Duodenal mucosa (tissue), 2 donors: ENCODE data around the gene GPR173.

Experiments used
- H3K27ac ChIP-seq: one replicate; pipeline ENCODE4 v1.7.0; 2013; ENCODE audit warnings: low read depth, low read length
- H3K27me3 ChIP-seq, 2 donors: one replicate each; pipeline ENCODE4 v1.7.0; 2013; ENCODE audit warnings: low read length in 2 of 2, control low read depth in 1 of 2; ENCODE audit not compliant: insufficient read depth in 2 of 2, control insufficient read depth in 1 of 2
- H3K36me3 ChIP-seq, 2 donors: one replicate each; pipeline ENCODE4 v1.7.0; 2013; ENCODE audit warnings: low read length in 2 of 2, control low read depth in 1 of 2; ENCODE audit not compliant: insufficient read depth in 2 of 2, control insufficient read depth in 1 of 2
- H3K4me1 ChIP-seq, 2 donors: one replicate each; pipeline ENCODE4 v1.7.0; 2013; ENCODE audit warnings: low read length in 2 of 2, control low read depth in 1 of 2; ENCODE audit not compliant: insufficient read depth in 2 of 2, control insufficient read depth in 1 of 2
- H3K4me3 ChIP-seq, 2 donors: one replicate each; pipeline ENCODE4 v1.7.0; 2013; ENCODE audit warnings: low read length in 2 of 2, low read depth in 1 of 2
- H3K9ac ChIP-seq, 2 donors: one replicate each; pipeline ENCODE4 v1.7.0; 2013; ENCODE audit warnings: low read length in 2 of 2, low read depth in 1 of 2
- H3K9me3 ChIP-seq, 2 donors: one replicate each; pipeline ENCODE4 v1.7.0; 2013; ENCODE audit warnings: low read length in 2 of 2, control low read depth in 1 of 2; ENCODE audit not compliant: control insufficient read depth in 1 of 2

The GPR173 gene

DNA sequence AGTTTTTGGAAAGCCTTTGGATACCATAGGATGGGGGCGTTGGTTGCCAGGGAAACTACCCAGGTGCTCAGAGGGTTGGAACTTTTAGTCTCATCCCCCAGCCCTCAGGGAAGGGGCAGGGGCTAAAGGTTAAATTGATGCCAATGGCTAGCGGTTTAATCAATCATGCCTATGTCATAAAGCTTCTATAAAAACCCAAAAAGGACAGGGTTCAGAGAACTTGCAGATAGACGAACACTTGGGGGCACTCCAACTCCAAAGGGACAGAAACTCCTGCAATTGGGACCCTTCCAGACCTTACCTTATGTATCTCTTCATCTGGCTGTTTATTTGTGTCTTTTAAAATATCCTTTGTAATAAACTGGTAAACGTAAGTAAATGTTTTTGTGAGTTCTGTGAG, 30.0 kb upstream of the GPR173 start:
- H3K4me3 ChIP-seq = no peak overlapping the region
- H3K36me3 ChIP-seq = no peaks in the 10 kb centered on the region
- no peaks in the 10 kb centered on the region for H3K27me3 ChIP-seq
- no peaks in the 10 kb centered on the region for H3K9me3 ChIP-seq
- no peak overlapping the region for H3K27ac ChIP-seq
- no peak overlapping the region for H3K9ac ChIP-seq
- H3K4me1 ChIP-seq = no peaks in the 10 kb centered on the region

DNA sequence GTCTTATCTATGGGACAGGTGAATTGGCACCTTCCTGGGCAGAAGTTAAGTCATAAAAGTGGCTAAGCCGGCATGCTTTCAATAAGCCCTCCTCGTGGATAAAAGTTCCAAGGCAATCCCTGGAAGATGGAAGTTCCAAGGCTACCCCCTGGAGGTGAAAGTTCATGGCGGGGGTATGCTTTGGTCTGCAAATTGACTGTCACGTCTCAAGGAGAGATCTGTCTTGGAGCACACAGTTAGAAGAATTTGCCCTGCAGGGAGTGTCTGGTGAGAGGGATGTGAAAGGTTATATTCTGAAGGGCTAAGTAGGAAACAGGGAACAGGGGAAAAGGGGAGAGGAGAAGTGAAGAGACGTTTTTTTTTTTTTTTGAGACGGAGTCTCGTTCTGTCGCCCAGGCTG, 26.2 kb upstream of the GPR173 start:
- no peak overlapping the region for H3K4me3 ChIP-seq
- no peak overlapping the region for H3K27ac ChIP-seq
- no peak overlapping the region for H3K9ac ChIP-seq
- no peaks in the 10 kb centered on the region for H3K27me3 ChIP-seq
- no peaks in the 10 kb centered on the region for H3K4me1 ChIP-seq
- H3K36me3 ChIP-seq = no peaks in the 10 kb centered on the region
- no peaks in the 10 kb centered on the region for H3K9me3 ChIP-seq

DNA sequence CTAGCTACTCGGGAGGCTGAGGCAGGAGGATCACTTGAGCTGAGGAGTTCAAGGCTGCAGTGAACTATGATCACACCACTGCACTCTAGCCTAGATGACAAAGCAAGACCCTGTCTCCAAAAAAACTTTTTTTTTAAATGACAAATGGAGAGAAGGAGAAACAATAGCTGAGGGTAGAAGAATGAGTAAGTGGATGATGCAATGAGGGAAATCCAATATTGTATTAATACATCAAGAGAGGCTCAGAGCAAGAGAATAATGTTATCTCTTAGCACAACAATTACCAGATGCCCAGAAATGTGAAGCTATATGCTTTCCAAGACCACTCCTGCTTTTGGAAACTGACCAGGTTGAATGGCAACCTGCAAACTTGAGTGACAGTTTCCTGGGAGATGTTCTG, 19.9 kb upstream of the GPR173 start:
- Histone ChIP-seq H3K9ac (no peak overlapping the region), H3K27ac (no peak overlapping the region), H3K9me3 (no peaks in the 10 kb centered on the region), H3K4me3 (no peak overlapping the region), H3K4me1 (no peaks in the 10 kb centered on the region), H3K36me3 (no peaks in the 10 kb centered on the region), H3K27me3 (no peaks in the 10 kb centered on the region)

DNA sequence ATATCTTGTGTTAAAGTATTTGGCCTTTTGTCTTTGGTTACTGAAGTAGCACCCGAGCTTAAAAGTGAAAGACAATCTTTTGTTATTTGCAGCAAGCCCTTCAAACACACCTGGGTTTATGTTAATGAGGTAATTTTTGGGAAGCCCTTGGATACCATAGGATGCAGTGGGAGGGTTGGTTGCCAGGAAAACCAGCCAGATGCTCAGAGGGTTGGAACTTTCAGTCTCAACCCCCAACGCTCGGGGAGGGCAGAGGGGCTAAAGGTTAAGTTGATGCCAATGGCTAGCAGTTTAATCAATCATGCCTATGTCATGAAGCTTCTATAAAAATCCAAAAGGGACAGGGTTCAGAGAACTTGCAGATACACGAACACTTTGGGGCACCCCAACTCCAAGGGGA, 17.2 kb upstream of the GPR173 start:
- no peaks in the 10 kb centered on the region for H3K9me3 ChIP-seq
- no peak overlapping the region for H3K9ac ChIP-seq
- no peaks in the 10 kb centered on the region for H3K4me1 ChIP-seq
- H3K27me3 ChIP-seq = no peaks in the 10 kb centered on the region
- no peak overlapping the region for H3K4me3 ChIP-seq
- H3K27ac ChIP-seq = no peak overlapping the region
- no peaks in the 10 kb centered on the region for H3K36me3 ChIP-seq

DNA sequence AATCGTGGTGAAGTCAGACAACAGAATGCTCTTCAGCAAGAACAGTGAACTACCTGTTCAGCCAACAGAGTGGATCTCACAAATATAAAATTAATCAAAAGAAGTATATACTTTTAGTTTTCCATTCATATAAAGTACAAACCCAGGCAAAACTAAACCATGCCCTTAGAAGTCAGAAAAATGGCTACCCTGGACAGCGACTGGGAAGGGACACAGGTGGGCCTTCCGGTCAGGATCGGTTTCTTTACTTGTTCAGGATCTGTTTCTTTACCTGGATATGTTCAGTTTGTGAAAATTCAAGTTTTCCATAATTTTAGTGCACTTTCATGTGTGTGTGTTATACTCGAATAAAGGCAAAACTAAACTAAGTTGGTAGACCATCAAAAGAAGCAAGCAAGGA, 12.4 kb upstream of the GPR173 start:
- no peaks in the 10 kb centered on the region for H3K9me3 ChIP-seq
- H3K36me3 ChIP-seq = no peaks in the 10 kb centered on the region
- H3K4me3 ChIP-seq = no peak overlapping the region
- no peak overlapping the region for H3K27ac ChIP-seq
- no peaks in the 10 kb centered on the region for H3K4me1 ChIP-seq
- H3K27me3 ChIP-seq = no peaks in the 10 kb centered on the region
- no peak overlapping the region for H3K9ac ChIP-seq

DNA sequence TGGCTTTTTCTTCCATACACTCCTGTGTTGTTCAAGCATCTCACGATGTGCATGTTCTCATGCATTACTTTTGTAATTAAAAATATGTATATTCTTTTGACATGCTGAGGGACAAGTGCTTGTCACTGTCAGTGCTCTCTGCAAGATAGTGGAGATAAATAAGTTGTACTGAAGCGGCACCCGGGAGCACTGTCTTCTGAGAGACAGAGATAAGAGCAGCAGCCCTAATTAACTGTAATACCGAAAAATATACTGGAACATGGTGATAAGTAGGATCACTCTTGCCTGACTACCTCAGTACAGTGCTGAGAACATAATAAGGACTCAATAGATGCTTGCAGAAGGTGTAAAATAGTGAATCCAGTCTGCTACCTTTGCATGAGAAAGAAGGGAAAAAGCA, 9.4 kb upstream of the GPR173 start:
- no peak overlapping the region for H3K27ac ChIP-seq
- no peak overlapping the region for H3K9ac ChIP-seq
- no peaks in the 10 kb centered on the region for H3K9me3 ChIP-seq
- H3K27me3 ChIP-seq = no peaks in the 10 kb centered on the region
- no peaks in the 10 kb centered on the region for H3K4me1 ChIP-seq
- H3K4me3 ChIP-seq = no peak overlapping the region
- no peaks in the 10 kb centered on the region for H3K36me3 ChIP-seq

DNA sequence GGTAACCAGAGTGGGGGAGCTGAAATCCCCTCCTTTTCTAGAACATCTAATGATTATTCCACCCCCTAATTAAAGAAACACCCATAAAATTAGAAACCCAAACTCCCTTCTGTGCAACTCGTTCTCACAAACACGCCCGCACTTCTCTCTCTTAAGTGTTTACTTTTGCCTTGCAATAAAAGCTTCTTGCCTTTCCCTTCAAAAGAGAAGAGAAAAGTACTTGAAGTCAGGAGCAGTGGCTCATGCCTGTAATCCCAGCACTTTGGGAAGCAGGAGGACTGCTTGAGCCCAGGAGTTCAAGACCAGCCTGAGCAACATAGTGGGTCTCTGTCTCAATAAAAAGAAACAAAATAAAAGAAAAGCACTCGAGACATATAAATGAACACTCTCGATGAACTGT, 3.6 kb upstream of the GPR173 start:
- Histone ChIP-seq H3K27ac (no peak overlapping the region), H3K9me3 (no peaks in the 10 kb centered on the region), H3K9ac (no peak overlapping the region), H3K27me3 (no peaks in the 10 kb centered on the region), H3K4me1 (no peaks in the 10 kb centered on the region), H3K36me3 (no peaks in the 10 kb centered on the region), H3K4me3 (no peak overlapping the region)

DNA sequence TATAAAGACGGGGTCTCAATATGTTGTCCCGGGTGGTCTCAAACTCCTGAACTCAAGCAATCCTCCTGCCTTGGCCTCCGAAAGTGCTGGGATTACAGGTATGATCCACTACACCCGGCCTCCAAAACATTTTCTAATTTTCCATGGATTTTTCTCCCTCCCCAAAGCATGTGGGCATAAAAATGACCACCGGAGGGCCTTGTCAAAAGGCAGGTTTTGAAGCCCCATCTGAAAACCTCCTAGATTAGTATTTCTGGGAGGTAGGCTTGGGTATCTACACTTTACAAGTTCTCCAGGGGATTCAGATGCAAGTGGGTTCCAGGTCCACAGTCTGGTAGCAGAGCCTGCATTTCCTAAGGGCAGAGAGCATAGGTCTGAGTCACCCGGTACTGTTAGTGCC, 1.4 kb upstream of the GPR173 start:
- no peaks in the 10 kb centered on the region for H3K27me3 ChIP-seq
- no peaks in the 10 kb centered on the region for H3K36me3 ChIP-seq
- H3K4me1 ChIP-seq = no peaks in the 10 kb centered on the region
- no peak overlapping the region for H3K27ac ChIP-seq
- no peak overlapping the region for H3K9ac ChIP-seq
- H3K9me3 ChIP-seq = no peaks in the 10 kb centered on the region
- no peak overlapping the region for H3K4me3 ChIP-seq

DNA sequence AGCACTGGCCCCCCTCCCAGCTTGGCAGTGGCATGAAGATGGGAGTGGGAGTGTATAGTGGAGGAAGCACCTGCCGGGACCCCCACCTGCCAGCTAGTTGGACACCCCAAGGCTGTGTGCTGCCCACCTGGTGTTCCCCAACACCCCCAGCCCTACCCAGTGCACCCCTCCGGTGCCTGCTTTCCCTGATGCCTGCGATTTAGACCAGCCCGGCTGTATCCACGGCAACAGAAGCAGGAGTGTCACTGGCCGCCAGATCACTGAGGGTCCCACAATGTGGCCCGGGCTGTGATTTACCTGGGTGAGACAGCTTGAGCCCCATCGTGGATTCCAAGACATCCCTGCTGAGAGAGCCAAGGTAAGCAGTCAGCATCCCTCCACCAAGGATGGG, 533 bp downstream of the GPR173 start:
- H3K27me3 ChIP-seq = no peaks in the 10 kb centered on the region
- peak overlapping the region in 1 of 2 donors; percentile 10 for H3K9ac ChIP-seq
- H3K27ac ChIP-seq = no peak overlapping the region
- H3K36me3 ChIP-seq = no peaks in the 10 kb centered on the region
- no peaks in the 10 kb centered on the region for H3K4me1 ChIP-seq
- H3K9me3 ChIP-seq = no peaks in the 10 kb centered on the region
- H3K4me3 ChIP-seq = no peak overlapping the region

DNA sequence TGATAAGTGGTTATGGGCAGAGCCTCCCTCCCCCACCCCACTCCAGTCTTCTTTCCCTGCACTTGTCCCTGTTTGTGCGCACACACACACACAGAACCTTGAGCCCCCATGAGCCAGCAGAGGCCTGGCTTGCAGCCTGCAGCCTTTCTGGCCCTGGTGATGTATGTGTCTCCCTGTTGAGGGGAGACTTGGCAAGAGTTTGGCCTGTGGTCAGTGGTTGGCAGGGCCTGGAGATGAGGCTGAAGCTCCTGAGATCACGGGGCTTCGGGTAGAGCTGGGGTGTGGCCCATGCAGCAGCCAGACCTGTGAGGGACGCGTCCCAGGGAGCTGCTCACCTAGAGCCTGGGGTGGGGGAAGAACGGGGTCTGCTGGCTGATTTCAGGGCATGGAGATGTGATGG, 2.3 kb downstream of the GPR173 start:
- Histone ChIP-seq H3K4me1 (no peaks in the 10 kb centered on the region), H3K27ac (no peak overlapping the region), H3K4me3 (no peak overlapping the region), H3K36me3 (no peaks in the 10 kb centered on the region), H3K9ac (no peak overlapping the region), H3K9me3 (no peaks in the 10 kb centered on the region), H3K27me3 (no peaks in the 10 kb centered on the region)

DNA sequence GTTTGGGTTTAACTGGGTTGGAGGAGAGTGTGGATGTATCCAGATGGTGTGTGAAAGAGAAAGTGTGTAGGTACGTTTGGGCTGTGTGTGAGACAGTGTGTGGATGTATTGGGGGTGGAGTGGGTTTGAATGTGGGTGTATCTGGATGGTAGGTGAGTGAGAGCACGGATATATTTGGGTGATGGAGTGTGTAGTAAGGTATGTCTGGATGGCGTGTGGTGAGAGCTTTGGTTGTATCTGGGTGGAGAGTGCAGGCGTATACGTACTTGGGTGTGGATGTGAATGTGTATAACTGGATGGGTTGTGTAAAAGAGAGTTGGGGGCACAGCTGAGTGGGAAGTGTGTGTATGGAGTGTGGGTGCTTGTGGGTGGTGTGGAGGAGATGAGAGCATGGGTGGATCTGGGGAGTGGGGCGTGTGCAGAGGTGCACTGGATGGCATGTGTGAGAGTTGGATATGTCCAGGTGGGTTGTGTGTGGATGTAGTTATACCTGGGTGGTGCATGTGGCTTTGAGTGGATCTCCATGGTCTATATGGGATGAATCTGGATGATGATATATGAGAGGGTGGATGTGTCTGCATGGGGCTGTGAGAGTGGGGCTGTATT, 6.8 kb downstream of the GPR173 start:
- H3K27me3 ChIP-seq = no peaks in the 10 kb centered on the region
- H3K9ac ChIP-seq = no peak overlapping the region
- H3K4me3 ChIP-seq = no peak overlapping the region
- H3K36me3 ChIP-seq = no peaks in the 10 kb centered on the region
- no peaks in the 10 kb centered on the region for H3K9me3 ChIP-seq
- H3K4me1 ChIP-seq = no peaks in the 10 kb centered on the region
- H3K27ac ChIP-seq = no peak overlapping the region
